HepG2 (cell line): ENCODE measurements around the gene CRYBB2. TPM values are rescaled to one million over a fixed set of nuclear protein-coding genes. Genes with fewer than 3 reads are reported as not detected.

ENCODE experiments used
- ATAC-seq: fragments of 200-7000 bp; cut with Tn5 transposase; 3 replicates; pipeline ENCODE4 v1.9.1; 2020; ENCODE audit warnings: mild to moderate bottlenecking, moderate library complexity
- BruUV-seq: library from RNA; stranded (reverse); fragments of 400-500 nt; replicated peaks from 2 replicates; lab custom pipeline; 2021; lab: Mats Ljungman, UMichigan
- CTCF ChIA-PET: fragments of 300-600 bp; formaldehyde crosslinking; extraction: SDS; loops from one replicate; lab custom pipeline; 2021; ENCODE audit warnings: low total read pairs, inconsistent platforms, low intra/inter-chr PET ratio; lab: Yijun Ruan, JAX
- POLR2A ChIA-PET: fragments of 350-600 bp; sonication (Branson Sonifier 250); formaldehyde crosslinking; loops from one replicate; lab custom pipeline; 2020; ENCODE audit warnings: antibody characterized with exemption, inconsistent platforms; lab: Yijun Ruan, JAX
- DNase-seq: peaks from one replicate; pipeline ENCODE4 v3.0.0-alpha.2; 2015; ENCODE audit warnings: low spot score
- FAIRE-seq: peaks from 3 replicates; lab custom pipeline; 2011; peaks lifted over from hg19 to GRCh38; lab: Jason Lieb, UNC
- H2AFZ ChIP-seq: one replicate; pipeline ENCODE4 v1.6.1; 2011; ENCODE audit warnings: low read length, inconsistent platforms
- H3K27ac ChIP-seq: fragments of 300-600 bp; 3 replicates; pipeline ENCODE4 v1.8.0; 2011; ENCODE audit warnings: mixed run types, mild to moderate bottlenecking, mixed read lengths, low read length, inconsistent platforms; ENCODE audit not compliant: insufficient read depth; ENCODE audit errors: extremely low read length
- H3K27me3 ChIP-seq, 2 experiments: fragments of 200-600 bp in 1 of 2; 2 replicates in 1 of 2; 3 replicates in 1 of 2; pipeline versions ENCODE4 v1.6.0 to v1.8.0; 2011; ENCODE audit warnings: low read length in 2 of 2, mild to moderate bottlenecking in 2 of 2, moderate library complexity in 2 of 2, inconsistent platforms in 1 of 2; ENCODE audit not compliant: insufficient read depth in 2 of 2, control insufficient read depth in 1 of 2
- H3K36me3 ChIP-seq, 2 experiments: fragments of 200-600 bp in 1 of 2; replicated peaks in 1 of 2; 2 replicates in 1 of 2; 3 replicates in 1 of 2; pipeline versions ENCODE4 v1.5.1 to v1.8.0; 2011; ENCODE audit warnings: low read length in 2 of 2, inconsistent platforms in 1 of 2; ENCODE audit not compliant: insufficient read depth in 2 of 2, control insufficient read depth in 1 of 2
- H3K4me1 ChIP-seq: 2 replicates; pipeline ENCODE4 v1.5.1; 2012; ENCODE audit warnings: low read length, inconsistent platforms; ENCODE audit not compliant: insufficient read depth
- H3K4me2 ChIP-seq: 2 replicates; pipeline ENCODE4 v1.6.0; 2011; ENCODE audit warnings: low read depth, low read length, inconsistent platforms
- H3K4me3 ChIP-seq, 3 experiments: fragments of 200-600 bp in 1 of 3; sonication (generic), shearing (Covaris generic) in 1 of 3; replicated peaks in 1 of 3; 2 replicates each; pipeline ENCODE4 v1.5.1; 2011 to 2016; ENCODE audit warnings: low read length in 3 of 3, inconsistent platforms in 2 of 3, low read depth in 2 of 3, mild to moderate bottlenecking in 2 of 3, control low read depth in 1 of 3, mixed read lengths in 1 of 3; ENCODE audit not compliant: insufficient read depth in 1 of 3
- H3K79me2 ChIP-seq: one replicate; pipeline ENCODE4 v1.6.1; 2011; ENCODE audit warnings: low read length, inconsistent platforms; ENCODE audit not compliant: insufficient read depth
- H3K9ac ChIP-seq: 2 replicates; pipeline ENCODE4 v1.6.0; 2011; ENCODE audit warnings: mild to moderate bottlenecking, low read depth, low read length, inconsistent platforms; ENCODE audit not compliant: insufficient read depth
- H3K9me3 ChIP-seq: 2 replicates; pipeline ENCODE4 v1.5.1; 2012; ENCODE audit warnings: mild to moderate bottlenecking, low read length
- H4K20me1 ChIP-seq: 2 replicates; pipeline ENCODE4 v1.6.0; 2011; ENCODE audit warnings: inconsistent platforms, mild to moderate bottlenecking, low read length, moderate library complexity; ENCODE audit not compliant: insufficient read depth
- ADNP ChIP-seq: sonication (generic); formaldehyde crosslinking; IDR thresholded peaks from 2 replicates; pipeline ENCODE4 v1.4.0; 2020; ENCODE audit warnings: missing genetic modification reagents
- ESRRA ChIP-seq: sonication (generic); formaldehyde crosslinking; IDR thresholded peaks from 2 replicates; pipeline ENCODE4 v1.5.1; 2020; ENCODE audit warnings: mild to moderate bottlenecking, low read depth, missing genetic modification reagents
- SIX1 ChIP-seq: sonication (generic); formaldehyde crosslinking; IDR thresholded peaks from 2 replicates; pipeline ENCODE4 v1.4.0; 2020; ENCODE audit warnings: missing genetic modification reagents, borderline replicate concordance
- SP4 ChIP-seq: sonication (generic); formaldehyde crosslinking; IDR thresholded peaks from 2 replicates; pipeline ENCODE4 v1.8.1; 2023; ENCODE audit warnings: mild to moderate bottlenecking, missing genetic modification reagents
- ZFY ChIP-seq: sonication (generic); formaldehyde crosslinking; IDR thresholded peaks from 2 replicates; pipeline ENCODE4 v1.4.0; 2020; ENCODE audit warnings: missing genetic modification reagents
- ZKSCAN8 ChIP-seq: IDR thresholded peaks from 2 replicates; pipeline ENCODE4 v1.6.1; 2016; ENCODE audit warnings: borderline replicate concordance, missing genetic modification reagents, missing compliant biosample characterization
- ZNF224 ChIP-seq: sonication (generic); formaldehyde crosslinking; IDR thresholded peaks from 2 replicates; pipeline ENCODE4 v1.5.0; 2020; ENCODE audit warnings: mild to moderate bottlenecking, missing genetic modification reagents
- ZNF235 ChIP-seq: sonication (generic); formaldehyde crosslinking; IDR thresholded peaks from 2 replicates; pipeline ENCODE4 v1.8.1; 2023; ENCODE audit warnings: mild to moderate bottlenecking, missing genetic modification reagents, borderline replicate concordance
- ZNF3 ChIP-seq: IDR thresholded peaks from 2 replicates; pipeline ENCODE4 v1.7.0; 2017; ENCODE audit warnings: inconsistent platforms
- ZNF784 ChIP-seq: sonication (generic); formaldehyde crosslinking; IDR thresholded peaks from 2 replicates; pipeline ENCODE4 v1.5.1; 2020; ENCODE audit warnings: missing genetic modification reagents, mild to moderate bottlenecking, borderline replicate concordance
- ZSCAN22 ChIP-seq: sonication (generic); formaldehyde crosslinking; IDR thresholded peaks from 2 replicates; pipeline ENCODE4 v1.4.0; 2020; ENCODE audit warnings: mild to moderate bottlenecking, missing genetic modification reagents
- WGBS: methylation state at CpG from one replicate; pipeline ENCODE4 v1.1.6; 2017; ENCODE audit warnings: low lambda C conversion rate; 5-methylcytosine and 5-hydroxymethylcytosine counted together
- in situ Hi-C: cut with HindIII; loops from 2 replicates; pipeline ENCODE4 v1.10.0; 2017; ENCODE audit warnings: low pct_unique_long_range_greater_than_20kb; ENCODE audit not compliant: extremely low pct_ligation_motif_present
- intact Hi-C: fragments of 100-400 bp; cut with micrococcal nuclease; formaldehyde crosslinking; loops from one replicate; pipeline ENCODE4 v1.10.0; 2022; ENCODE audit not compliant: unreplicated experiment
- polyA plus RNA-seq, 8 experiments: library from polyadenylated mRNA; depleted of rRNA in 3 of 8; stranded (reverse) in 7 of 8; unstranded in 1 of 8; fragments of >200 nt; fragmentation: Illumina TruSeq in 4 of 8; extraction: Trizol in 4 of 8; gene quantifications; 2 replicates each; pipeline versions ENCODE4 v1.2.1 to v1.2.3, GENCODE V29; 2011 to 2016; ENCODE audit warnings: low read depth in 4 of 8, missing spikeins in 1 of 8, mixed read lengths in 1 of 8; ENCODE audit not compliant: insufficient read depth in 1 of 8
- total RNA-seq, 5 experiments: library from RNA; depleted of rRNA; stranded (reverse); fragments of >200 nt; fragmentation: Illumina TruSeq; extraction: Trizol; gene quantifications; 2 replicates each; pipeline ENCODE4 v1.2.3, GENCODE V29; 2016; ENCODE audit warnings: low read depth in 1 of 5

CRYBB2 gene
- total and polyA plus RNA-seq, 2 of the 13 experiments (the other 11 are each of a cell fraction or from before 2014, with no cell fraction given), result 0.11 to 0.18 TPM

GRCh38 chr22:25176175-25176574 is 43.3 kb upstream of the CRYBB2 start:
- DNase-seq (no peak), FAIRE-seq (no peak), ATAC-seq (no peak)
- Histone ChIP-seq H2AFZ (no peak overlapping the region), H3K79me2 (no peaks in the 10 kb centered on the region), H3K4me2 (no peak overlapping the region), H4K20me1 (no peaks in the 10 kb centered on the region), H3K4me1 (no peaks in the 10 kb centered on the region), H3K4me3 (no peak overlapping the region), H3K36me3 (peaks cover 24 to 65% of the 10 kb centered on the region in 2 experiments), H3K9me3 (no peaks in the 10 kb centered on the region), H3K9ac (no peak overlapping the region), H3K27ac (no peak overlapping the region), H3K27me3 (no peaks in the 10 kb centered on the region)
- WGBS, result 100% methylated on average over 3 of the region's 6 CpGs
- ChIA-PET POLR2A (no interaction called here), CTCF (no interaction called here)
- no TSS peak for BruUV-seq
- TF ChIP-seq ZNF784 (CRISPR knock-in tag) (no peak), SP4 (no peak)
- in situ Hi-C loops (loop anchor here (25.0 kb wide), 1 partner anchor 239 kb away; the partner anchor contains the start of gene LHFPL7), intact Hi-C loops (no loop called here)

- Histone ChIP-seq H2AFZ (no peak overlapping the region), H3K4me3 (no peak overlapping the region), H3K27ac (no peak overlapping the region), H3K27me3 (no peaks in the 10 kb centered on the region), H3K79me2 (no peaks in the 10 kb centered on the region), H3K9ac (no peak overlapping the region), H3K4me2 (no peak overlapping the region), H3K36me3 (peaks cover 24 to 65% of the 10 kb centered on the region in 2 experiments), H4K20me1 (no peaks in the 10 kb centered on the region), H3K4me1 (no peaks in the 10 kb centered on the region), H3K9me3 (no peaks in the 10 kb centered on the region)
- 100% methylated on average over 3 of the region's 3 CpGs for WGBS
- BruUV-seq, result no TSS peak
- FAIRE-seq (no peak), DNase-seq (no peak), ATAC-seq (no peak)
- in situ Hi-C loops, result loop anchor here (25.0 kb wide), 1 partner anchor 239 kb away; the partner anchor contains the start of gene LHFPL7
- ChIA-PET POLR2A (no interaction called here), CTCF (no interaction called here)
- intact Hi-C loops, result no loop called here
- 0 out of 2 replicates have a peak, but pooled peaks have one; percentile 32 for TF ChIP-seq ZKSCAN8 (CRISPR knock-in tag)
- TF ChIP-seq ESRRA (CRISPR knock-in tag), result no peak
- TF ChIP-seq ADNP (CRISPR knock-in tag), result no peak
- TF ChIP-seq ZNF235 (CRISPR knock-in tag), result no peak
- no peak for TF ChIP-seq ZSCAN22
- TF ChIP-seq SIX1 (CRISPR knock-in tag), result no peak
- TF ChIP-seq ZNF3 (CRISPR knock-in tag), result 0 out of 2 replicates have a peak, but pooled peaks have one; percentile 40
- TF ChIP-seq ZFY (CRISPR knock-in tag), result no peak
- TF ChIP-seq ZNF224, result no peak
Observed at GRCh38 chr22:25176799-25177198, 42.6 kb upstream of the CRYBB2 start.
